Astrocyte of the hippocampus (primary cell): ENCODE data around the gene NTNG2.
"Not testable (repeated sequence)": the region's sequence is repeated elsewhere in the genome, so short reads cannot be mapped to it uniquely, and the experiment has no call there.

Experiments
- DNase-seq: peaks from one replicate; pipeline ENCODE4 v3.0.0; 2011; ENCODE audit warnings: low read depth, low spot score

NTNG2 gene

DNA sequence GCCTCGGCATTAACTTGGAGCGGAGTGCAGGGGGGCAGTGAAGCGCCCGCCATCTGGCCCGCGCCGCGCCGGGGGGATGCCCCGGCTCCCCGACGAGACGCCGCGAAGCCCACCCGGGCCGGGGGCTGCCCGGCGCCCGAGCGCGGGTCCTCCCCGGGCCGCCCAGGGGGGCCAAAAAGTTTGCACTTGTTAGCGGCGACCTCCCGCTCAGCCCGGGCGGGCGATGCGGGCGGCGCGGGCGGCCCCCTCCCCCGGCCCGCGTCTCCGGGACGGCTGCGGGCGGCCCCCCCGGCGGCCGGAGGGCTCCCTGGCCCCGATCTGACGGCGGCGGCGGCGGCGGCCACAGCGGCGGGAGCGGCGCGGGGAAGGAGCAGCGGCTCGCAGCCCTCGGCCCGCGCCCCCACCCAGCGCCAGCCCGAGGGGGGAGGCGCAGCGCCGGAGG is at the start of gene NTNG2:
Gene NTNG2, plus strand, starts transcription at position 316 of the 442 bp plus-strand sequence. CDS start 4,774 bp downstream, outside the sequence.
- DNase-seq, result no peak

DNA sequence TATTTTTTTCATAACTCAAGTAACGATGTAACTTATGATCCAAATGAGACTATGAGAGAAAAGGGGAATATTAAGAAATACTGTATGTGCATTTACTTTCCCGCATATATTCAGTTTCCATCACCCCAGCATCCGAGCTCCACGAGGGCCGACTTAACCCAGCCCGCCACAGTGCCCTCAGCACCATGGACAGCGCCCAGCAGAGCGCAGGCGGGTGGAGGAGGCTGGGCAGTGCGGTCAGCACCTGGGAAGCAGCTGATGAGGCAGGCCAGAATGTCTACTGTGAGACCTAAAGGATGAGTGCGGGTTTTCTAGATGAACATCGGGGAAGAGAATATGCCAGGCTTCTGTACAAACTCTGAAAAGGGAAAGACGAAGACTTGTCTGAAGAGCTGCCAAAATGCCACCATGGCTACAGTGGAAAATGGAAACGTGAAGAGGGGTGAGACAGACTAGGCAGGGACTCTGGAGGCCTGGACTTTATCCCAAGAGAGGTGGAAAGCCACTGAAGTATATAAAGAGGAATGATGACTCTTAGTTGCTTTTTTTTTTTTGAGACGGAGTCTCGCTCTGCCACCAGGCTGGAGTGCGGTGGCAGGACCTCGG is 47.7 kb upstream of the NTNG2 start:
- peak; percentile 90 for DNase-seq

GRCh38 chr9:132116583-132116982 is 45.3 kb upstream of the NTNG2 start:
- no peak for DNase-seq

DNA sequence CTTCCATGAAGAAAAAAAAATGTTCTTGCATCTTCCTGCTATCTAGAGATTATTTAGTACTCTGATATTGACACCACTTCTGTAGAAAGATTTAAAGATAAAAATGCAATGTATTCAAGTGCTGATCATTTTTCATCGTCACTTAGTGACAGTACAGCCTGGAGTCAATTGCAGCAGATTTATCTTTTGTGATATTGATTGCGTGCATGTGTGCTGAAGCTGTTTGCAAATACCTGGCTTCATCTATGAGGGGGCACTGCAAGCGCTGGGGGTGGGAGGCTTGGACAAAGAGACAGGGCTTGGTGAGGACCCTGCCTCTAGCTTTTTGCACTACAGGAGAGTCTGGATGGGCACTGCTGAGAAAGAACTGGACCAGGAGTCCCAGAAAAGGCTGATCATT is 44.2 kb upstream of the NTNG2 start:
- DNase-seq, result no peak

DNA sequence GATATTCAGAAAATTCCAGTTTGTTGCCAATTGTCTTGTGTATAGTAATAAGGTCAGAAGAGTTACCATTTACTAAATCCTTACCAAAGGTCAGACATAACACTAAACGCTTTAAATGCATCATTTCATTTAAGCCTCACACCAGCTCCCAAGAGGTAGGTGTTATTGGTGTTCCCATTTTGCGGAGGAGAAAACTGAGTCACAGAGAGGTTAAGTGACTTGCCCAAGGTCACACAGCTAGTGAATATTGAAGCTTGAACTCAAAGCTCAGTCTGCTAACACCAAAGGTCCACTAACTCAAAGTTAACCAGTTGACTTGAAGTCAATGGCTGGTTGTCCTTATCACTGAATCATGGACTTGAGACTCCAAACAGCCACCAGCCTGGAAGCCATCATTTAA is 40.8 kb upstream of the NTNG2 start:
- DNase-seq, result no peak

GRCh38 chr9:132124800-132125199 is 37.1 kb upstream of the NTNG2 start:
- no peak for DNase-seq

DNA sequence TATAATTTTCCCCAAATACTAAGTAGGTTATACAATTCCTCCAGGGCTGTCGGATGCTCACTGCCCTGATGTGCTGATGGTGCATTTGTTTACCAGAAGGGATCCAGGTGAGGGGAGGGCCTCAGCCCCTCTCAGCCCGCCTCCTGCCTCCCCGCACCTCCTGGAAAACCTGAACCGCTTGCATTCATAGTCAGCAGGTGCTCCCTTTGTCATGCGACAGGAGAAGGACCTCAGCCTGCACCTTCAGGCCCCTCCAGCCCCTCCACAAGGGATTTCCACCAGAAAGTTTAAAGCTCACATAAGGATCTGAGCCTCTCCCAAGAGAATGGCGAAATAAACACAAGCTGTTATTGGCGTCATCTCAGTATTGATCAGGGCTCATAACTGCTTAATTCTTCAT is 36.5 kb upstream of the NTNG2 start:
- no peak for DNase-seq

DNA sequence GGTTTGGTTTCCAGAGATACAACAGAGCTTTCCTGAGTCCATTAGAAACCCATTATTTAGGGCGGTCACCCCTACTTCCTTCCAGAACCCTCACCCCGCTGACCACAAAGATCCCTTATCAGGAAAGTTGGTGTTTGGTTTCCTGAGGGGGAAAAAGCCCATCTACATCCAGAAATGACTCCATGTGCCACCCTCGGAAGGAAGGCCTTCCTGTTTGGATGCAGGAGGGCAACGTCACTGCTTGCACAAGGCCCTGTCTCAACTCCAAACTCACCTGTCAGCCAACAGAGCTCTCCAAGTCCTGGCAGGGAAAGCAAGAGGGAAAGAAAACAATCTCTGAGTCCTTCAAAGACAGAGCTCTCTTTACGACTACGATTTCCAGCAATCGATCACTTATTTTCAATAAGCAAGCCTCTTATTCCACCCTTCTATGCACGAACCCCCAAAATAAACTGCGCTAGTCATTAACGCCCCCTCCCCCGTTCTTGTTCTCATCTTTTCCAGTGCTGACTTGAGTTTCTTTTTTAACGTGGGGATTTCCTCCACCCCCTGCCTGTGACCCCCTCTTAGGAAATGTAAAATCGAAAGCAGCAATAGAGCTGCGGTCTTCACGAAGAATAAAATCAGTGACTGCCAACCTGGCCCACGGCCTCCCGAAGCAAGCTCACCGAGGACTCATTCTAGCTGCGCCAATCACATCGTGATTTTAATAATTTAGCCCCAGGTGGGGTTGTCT is 35.7 kb upstream of the NTNG2 start:
- DNase-seq, result no peak

DNA sequence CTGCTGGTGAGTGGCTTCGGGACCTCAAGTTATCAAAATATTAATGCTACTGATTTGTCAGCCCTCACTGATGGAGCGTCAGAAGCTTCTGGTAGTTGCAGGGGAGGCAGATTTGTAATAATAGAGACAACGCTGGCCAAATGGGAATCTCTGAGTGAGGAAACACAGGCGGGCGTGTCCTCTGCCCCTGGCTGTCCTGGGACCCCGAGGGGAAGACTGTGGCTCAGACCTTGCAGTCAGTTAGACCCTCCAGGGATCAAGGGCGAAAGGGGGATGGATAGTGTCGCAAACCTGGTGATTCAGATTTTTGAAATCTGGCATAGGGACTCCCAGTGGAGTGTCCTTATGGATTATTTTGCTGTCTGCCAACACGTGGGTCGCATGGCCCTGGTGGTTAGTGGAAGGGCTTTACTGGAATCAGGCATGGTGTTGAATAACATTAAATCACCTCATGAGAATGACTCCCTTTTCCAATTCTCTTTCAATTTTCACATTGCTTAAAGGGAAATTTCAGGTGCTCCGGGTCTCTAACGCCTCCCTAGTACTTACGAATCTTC is 35.1 kb upstream of the NTNG2 start:
- DNase-seq, result no peak

DNA sequence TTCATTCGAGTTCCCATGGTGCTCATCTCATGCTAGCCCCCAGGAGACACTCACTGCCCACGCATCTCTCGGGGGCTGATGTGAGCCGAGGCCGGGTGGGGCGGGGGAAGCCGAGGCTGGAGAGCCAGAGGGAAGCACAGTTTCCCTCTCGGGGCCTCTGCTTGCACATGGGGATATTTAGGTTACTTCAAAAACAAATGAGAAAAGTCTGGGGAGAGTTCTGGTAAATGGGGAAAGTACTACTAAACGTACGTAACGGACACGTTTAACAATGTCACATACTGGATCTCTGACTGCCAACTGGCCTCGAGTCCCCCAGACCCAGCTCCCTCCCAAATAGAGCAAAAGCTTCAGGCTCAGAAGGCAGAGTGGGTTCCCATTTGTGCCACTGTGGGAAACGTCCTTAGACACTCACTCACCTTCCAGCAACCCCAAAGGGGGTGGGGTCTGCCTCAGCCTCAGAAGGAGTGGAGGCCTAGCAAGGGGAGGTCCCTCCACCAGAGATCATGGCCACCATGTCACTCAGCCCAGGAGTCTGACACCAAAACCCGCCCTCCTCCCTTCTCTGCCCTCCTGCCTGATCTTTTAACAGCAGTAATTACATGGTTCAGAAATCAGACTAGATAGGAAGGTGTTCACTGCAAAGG is 33.8 kb upstream of the NTNG2 start:
- no peak for DNase-seq

GRCh38 chr9:132129535-132129934 is 32.3 kb upstream of the NTNG2 start:
- no peak for DNase-seq

- not testable (repeated sequence) for DNase-seq
These were observed 27.8 kb upstream of the NTNG2 start for GRCh38 chr9:132134085-132134484.

DNA sequence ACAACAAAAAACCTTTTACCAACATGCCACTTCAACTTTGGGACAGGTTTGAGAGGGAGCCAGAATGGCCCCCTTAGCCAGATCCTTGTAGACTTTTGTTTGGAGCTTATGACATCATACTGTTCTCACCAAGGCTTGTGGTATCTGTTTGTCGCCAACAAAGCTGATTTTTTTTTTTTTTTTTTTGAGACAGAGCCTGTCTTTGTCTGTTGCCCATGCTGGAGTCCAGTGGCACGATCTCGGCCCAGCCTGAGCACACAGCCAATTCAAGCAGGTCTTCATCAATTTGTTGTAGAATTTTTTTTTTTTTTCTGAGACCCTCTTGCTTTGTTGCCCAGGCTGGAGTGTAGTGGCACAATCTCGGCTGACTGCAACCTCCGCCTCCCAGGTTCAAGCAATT is 26.4 kb upstream of the NTNG2 start:
- DNase-seq, result no peak

GRCh38 chr9:132136151-132136780 is 25.6 kb upstream of the NTNG2 start:
- DNase-seq, result no peak

- DNase-seq, result peak; percentile 70
These were observed 20.4 kb upstream of the NTNG2 start for GRCh38 chr9:132141344-132141947.

DNA sequence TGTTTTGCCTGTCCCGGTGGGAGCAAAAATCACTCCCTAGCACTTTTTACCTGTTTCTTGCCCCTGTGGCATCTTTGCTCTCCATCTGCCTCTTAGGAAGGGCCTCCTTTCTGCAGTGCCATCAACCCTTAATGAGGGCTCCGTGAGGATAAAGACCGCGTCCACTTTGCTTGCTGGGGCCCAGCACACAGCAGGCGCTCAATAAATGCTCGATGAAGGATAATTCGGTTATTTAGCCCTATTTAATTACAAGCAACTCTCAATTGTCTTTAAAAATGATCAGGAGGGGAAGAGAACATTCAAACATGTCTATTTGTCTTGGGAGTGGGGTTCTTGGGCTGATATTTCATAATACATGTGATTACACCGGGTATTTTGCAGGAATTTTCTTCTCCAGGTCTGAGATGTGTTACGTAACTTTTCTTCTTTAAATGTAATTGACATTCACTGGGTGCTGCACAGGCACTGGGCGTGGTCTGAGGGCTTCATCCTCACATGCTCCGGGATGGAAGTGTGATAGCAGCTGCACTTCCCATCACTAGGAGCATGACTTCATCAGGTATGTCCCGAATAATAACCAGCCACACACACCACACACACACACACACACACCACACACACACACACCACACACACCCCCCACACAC is 19.8 kb upstream of the NTNG2 start:
- DNase-seq, result peak; percentile 8

GRCh38 chr9:132142924-132143323 is 18.9 kb upstream of the NTNG2 start:
- DNase-seq, result no peak

DNA sequence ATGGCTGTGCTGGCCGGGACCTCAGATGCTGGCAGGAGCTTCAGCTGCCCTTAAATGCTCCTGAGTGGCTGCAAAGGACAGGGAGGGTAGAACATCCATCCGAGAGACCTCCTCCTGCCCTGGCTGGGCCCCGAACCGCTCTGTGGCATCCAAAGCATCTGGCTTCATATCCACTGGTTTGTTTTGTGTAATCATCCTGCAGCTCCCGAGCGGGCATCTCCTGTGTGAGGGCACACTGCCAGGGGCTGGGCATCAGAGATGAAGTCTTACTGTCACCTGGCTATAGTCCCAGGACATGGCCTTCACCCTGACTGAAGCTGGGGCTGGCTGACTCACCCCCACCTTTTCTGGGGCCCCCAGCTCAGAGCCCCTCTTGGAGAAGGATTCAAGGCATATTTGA is 18.5 kb upstream of the NTNG2 start:
- DNase-seq, result no peak

DNA sequence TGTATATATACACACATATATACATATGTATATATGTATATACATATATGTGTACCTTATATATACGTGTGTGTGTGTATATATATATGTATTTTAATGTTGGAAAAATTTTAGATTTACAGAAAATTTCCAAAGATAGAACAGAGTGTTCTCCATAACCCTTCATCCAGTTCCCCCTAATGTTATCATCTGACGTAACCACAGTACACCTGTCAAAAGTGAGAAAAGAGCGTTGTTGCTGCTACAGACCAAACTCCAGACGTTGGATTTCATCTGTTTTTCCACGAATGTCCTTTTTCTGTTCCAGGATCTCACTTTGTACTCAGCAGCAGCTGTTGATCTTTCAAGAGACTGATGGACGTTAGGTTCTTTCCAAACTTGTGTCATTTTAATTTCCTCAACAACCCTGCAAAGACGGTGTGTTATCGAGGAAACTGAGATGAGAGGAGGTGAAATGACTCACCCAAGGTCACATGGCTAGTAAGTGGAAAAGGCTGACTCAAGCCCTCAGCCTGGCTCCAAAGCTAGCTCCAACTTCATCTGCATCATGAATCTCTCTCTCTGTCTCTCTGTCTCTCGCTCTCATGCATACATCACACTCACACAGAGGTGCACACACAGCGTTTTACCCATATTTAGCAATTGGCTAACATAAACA is 17.0 kb upstream of the NTNG2 start:
- DNase-seq, result no peak

GRCh38 chr9:132146039-132146438 is 15.8 kb upstream of the NTNG2 start:
- DNase-seq, result no peak

DNA sequence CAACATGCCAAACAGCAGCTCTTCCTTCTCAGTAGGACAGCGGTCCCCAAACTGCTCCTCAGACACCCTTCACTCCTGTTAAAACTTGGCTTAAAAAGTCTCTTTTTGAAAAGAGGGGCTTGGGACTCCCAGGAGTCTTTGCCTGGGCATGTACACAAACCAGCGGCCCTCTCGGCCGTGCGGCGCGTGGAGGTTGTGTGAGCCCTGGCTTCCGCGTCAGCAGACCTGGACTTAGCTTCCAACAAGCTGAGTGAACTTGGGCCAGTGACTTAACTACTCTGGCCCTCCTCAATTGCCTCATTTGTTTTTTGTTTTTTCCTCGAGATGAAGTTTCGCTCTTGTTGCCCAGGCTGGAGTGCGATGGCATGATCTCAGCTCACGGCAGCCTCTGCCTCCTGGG is 15.3 kb upstream of the NTNG2 start:
- DNase-seq, result no peak
